ENCODE data around the gene CCDC88C. TPM values are rescaled to one million over a fixed set of nuclear protein-coding genes. Genes with fewer than 3 reads are reported as not detected.

CCDC88C gene
- total RNA-seq, 1 donor from 2014 or later = 17.8 TPM

DNA sequence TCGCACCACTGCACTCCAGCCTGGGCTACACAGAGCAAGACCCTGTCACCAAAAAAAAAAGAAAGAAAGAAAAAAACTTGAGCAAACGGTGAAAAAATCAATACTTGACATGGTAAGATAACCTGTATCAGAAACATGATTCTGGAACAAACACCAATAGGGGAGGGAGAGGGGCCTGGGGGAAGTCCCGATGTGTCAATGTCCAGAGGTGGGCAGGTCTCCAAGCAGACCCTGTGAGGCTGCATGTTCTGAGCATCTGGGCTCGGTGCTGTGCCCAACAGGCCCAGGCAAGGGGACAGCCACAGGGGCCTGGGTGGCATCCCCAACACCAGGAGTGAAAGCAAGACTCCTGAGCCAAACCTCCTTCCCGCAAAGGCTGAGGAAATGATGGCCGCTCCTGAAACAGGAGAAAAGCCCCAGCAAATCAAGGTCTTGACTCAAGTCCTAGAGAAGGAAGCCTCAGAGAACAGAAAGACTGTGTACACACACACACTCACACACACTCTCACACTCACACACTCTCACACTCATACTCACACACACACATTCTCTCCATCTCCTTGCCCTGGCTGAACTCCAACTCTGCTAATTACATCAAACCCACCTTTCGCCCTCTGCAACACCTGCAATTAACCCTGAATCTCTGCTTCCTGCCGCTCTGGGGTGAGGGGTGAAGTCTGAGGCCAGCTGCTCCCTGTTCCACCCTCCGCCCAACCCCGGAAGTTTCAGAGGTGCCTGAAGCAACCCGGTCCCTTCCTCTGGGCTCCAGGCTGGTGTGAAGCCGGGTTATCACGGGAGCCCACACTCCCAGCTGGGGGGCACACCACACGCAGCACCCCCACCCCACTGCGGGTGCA, 20.4 kb downstream of the CCDC88C start:
- Histone ChIP-seq H3K9me3 (ENCODE audit: low read depth) (no peaks in the 10 kb centered on the region), H3K4me1 (peaks cover 56% of the 10 kb centered on the region), H3K9ac (no peak overlapping the region), H3K27ac (no peak overlapping the region), H4K20me1 (ENCODE audit: low read depth) (peaks cover 84% of the 10 kb centered on the region), H3K4me3 (no peak overlapping the region), H3K4me2 (peak overlapping the region; percentile 26), H3K79me2 (ENCODE audit: low read depth) (peaks cover 99% of the 10 kb centered on the region), H2AFZ (replicated peaks) (no peak overlapping the region), H3K27me3 (no peaks in the 10 kb centered on the region), H3K36me3 (no peaks in the 10 kb centered on the region), H3F3A (ENCODE audit: low read depth) (peaks cover 22% of the 10 kb centered on the region)
- Mint-ChIP-seq H3K9me3 (peaks cover 12% of the 10 kb centered on the region), H3K4me3 (no peak overlapping the region), H3K36me3 (peaks cover 5% of the 10 kb centered on the region), H3K27ac (no peak overlapping the region), H3K27me3 (ENCODE audit: insufficient read depth, low read depth) (no peaks in the 10 kb centered on the region), H3K4me1 (peaks cover 56% of the 10 kb centered on the region)
- TF ChIP-seq, protein P1, sequence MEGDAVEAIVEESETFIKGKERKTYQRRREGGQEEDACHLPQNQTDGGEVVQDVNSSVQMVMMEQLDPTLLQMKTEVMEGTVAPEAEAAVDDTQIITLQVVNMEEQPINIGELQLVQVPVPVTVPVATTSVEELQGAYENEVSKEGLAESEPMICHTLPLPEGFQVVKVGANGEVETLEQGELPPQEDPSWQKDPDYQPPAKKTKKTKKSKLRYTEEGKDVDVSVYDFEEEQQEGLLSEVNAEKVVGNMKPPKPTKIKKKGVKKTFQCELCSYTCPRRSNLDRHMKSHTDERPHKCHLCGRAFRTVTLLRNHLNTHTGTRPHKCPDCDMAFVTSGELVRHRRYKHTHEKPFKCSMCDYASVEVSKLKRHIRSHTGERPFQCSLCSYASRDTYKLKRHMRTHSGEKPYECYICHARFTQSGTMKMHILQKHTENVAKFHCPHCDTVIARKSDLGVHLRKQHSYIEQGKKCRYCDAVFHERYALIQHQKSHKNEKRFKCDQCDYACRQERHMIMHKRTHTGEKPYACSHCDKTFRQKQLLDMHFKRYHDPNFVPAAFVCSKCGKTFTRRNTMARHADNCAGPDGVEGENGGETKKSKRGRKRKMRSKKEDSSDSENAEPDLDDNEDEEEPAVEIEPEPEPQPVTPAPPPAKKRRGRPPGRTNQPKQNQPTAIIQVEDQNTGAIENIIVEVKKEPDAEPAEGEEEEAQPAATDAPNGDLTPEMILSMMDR (IDR thresholded peaks at IDR 0.05) = no peak
- no peak for TF ChIP-seq EZH2phosphoT487 (IDR thresholded peaks at IDR 0.05)
- TF ChIP-seq EZH2 (IDR thresholded peaks at IDR 0.05) = no peak
- no peak for DNase-seq (ENCODE audit: low spot score)

DNA sequence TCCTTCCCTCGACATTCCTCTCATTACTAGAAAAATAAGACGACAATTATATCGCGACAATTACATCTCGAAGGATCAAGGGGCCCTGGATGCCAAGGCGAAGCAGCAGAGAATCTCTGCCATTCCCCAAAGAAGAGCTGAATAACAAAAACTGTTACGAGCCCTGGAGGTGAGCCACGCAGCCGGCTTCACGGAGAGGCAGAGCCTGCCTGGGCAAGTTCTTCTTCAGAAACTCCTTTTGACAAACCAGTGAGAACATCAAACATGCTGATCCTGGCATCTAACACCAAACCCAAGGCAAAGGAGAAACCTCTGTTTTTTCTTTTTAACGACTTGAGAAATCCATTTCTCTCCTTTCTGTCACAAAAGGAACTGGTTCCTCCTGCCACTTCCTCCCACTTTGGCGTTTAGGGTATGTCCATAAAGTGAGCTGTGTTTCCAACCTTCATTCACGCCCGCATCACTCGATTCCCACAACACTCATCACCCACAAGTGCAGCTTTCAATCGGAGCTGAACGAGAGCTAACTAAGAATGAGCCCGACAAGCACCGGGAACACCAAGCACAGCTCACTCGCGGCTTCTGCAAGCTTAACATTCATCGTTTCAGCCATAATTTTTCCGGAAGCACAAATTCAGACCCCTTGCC, 21.5 kb downstream of the CCDC88C start:
- no peaks in the 10 kb centered on the region for H3K27me3 ChIP-seq
- peaks cover 3% of the 10 kb centered on the region for H3K36me3 Mint-ChIP-seq
- peaks cover 99% of the 10 kb centered on the region for H3K79me2 ChIP-seq (ENCODE audit: low read depth)
- TF ChIP-seq, protein P1 (IDR thresholded peaks at IDR 0.05) = no peak
- TF ChIP-seq EZH2phosphoT487 (IDR thresholded peaks at IDR 0.05) = no peak
- TF ChIP-seq EZH2 (IDR thresholded peaks at IDR 0.05) = no peak
- no peaks in the 10 kb centered on the region for H3K36me3 ChIP-seq
- no peak overlapping the region for H3K4me3 ChIP-seq
- no peaks in the 10 kb centered on the region for H3K27me3 Mint-ChIP-seq (ENCODE audit: insufficient read depth, low read depth)
- H2AFZ ChIP-seq (replicated peaks) = no peak overlapping the region
- peaks cover 90% of the 10 kb centered on the region for H4K20me1 ChIP-seq (ENCODE audit: low read depth)
- no peaks in the 10 kb centered on the region for H3K9me3 ChIP-seq (ENCODE audit: low read depth)
- H3F3A ChIP-seq (ENCODE audit: low read depth) = peaks cover 25% of the 10 kb centered on the region
- peaks cover 60% of the 10 kb centered on the region for H3K4me1 ChIP-seq
- no peak for DNase-seq (ENCODE audit: low spot score)
- H3K27ac ChIP-seq = peak overlapping the region; percentile 15
- H3K9ac ChIP-seq = no peak overlapping the region
- H3K4me3 Mint-ChIP-seq = no peak overlapping the region
- H3K4me1 Mint-ChIP-seq = peaks cover 60% of the 10 kb centered on the region
- peak overlapping the region; percentile 27 for H3K4me2 ChIP-seq
- H3K27ac Mint-ChIP-seq = peak overlapping the region; percentile 74
- peaks cover 11% of the 10 kb centered on the region for H3K9me3 Mint-ChIP-seq

DNA sequence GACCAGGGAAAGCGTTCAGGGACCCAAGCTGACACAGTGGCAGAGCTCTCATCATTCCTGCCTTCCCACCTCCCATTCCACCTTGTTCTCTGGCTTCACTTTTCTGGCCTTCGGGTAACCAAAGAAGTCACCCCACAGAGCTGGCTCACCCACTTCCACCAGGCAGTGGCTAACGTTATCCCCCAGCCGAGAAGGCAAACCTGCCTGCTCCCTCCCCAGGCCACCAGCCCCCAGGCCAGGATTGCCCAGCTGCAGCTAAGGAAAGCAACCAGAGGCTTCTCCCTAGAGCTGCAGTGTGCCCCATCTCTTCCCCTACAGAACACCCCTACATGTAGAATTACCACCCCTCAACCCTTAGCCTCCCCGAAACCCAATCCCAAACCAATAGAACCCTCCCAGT, 22.2 kb downstream of the CCDC88C start:
- Histone ChIP-seq H3K27ac (no peak overlapping the region), H3K4me3 (no peak overlapping the region), H3K4me2 (no peak overlapping the region), H3K79me2 (ENCODE audit: low read depth) (peaks cover 99% of the 10 kb centered on the region), H3K27me3 (no peaks in the 10 kb centered on the region), H3K36me3 (no peaks in the 10 kb centered on the region), H2AFZ (replicated peaks) (no peak overlapping the region), H3F3A (ENCODE audit: low read depth) (peaks cover 25% of the 10 kb centered on the region), H3K9me3 (ENCODE audit: low read depth) (no peaks in the 10 kb centered on the region), H4K20me1 (ENCODE audit: low read depth) (peaks cover 89% of the 10 kb centered on the region), H3K4me1 (peaks cover 60% of the 10 kb centered on the region), H3K9ac (no peak overlapping the region)
- no peak for DNase-seq (ENCODE audit: low spot score)
- Mint-ChIP-seq H3K4me1 (peaks cover 59% of the 10 kb centered on the region), H3K4me3 (no peak overlapping the region), H3K36me3 (peaks cover 5% of the 10 kb centered on the region), H3K27me3 (ENCODE audit: insufficient read depth, low read depth) (no peaks in the 10 kb centered on the region), H3K9me3 (peaks cover 11% of the 10 kb centered on the region), H3K27ac (peak overlapping the region; percentile 74)
- TF ChIP-seq EZH2phosphoT487 (IDR thresholded peaks at IDR 0.05) = no peak
- TF ChIP-seq, protein P1 (IDR thresholded peaks at IDR 0.05) = no peak
- no peak for TF ChIP-seq EZH2 (IDR thresholded peaks at IDR 0.05)
